Uterus (tissue), 4 donors: ENCODE data around the gene TMEM72. TPM values are rescaled to one million over a fixed set of nuclear protein-coding genes. Genes with fewer than 3 reads are reported as not detected.

Source experiments
- DNase-seq, 2 donors: peaks; one replicate each; pipeline ENCODE4 v3.0.0-alpha.2; 2019 to 2020
- H3K27ac ChIP-seq, 2 donors: fragments of 200-600 bp; sonication (generic); 1 replicate in 1 of 2; 2 replicates in 1 of 2; pipeline ENCODE4 v1.5.1; 2016 to 2018
- H3K27me3 ChIP-seq, 2 donors: fragments of 200-600 bp; sonication (generic); one replicate each; pipeline ENCODE4 v1.5.1; 2018 to 2019; ENCODE audit warnings: control low read depth in 1 of 2
- H3K36me3 ChIP-seq, 2 donors: fragments of 200-600 bp; sonication (generic); one replicate each; pipeline ENCODE4 v1.5.1; 2019; ENCODE audit warnings: control low read depth in 1 of 2
- H3K4me1 ChIP-seq, 2 donors: fragments of 200-600 bp; sonication (generic); one replicate each; pipeline ENCODE4 v1.5.1; 2018 to 2019; ENCODE audit warnings: control low read depth in 1 of 2
- H3K4me3 ChIP-seq, 2 donors: fragments of 200-600 bp; sonication (generic); 1 replicate in 1 of 2; 2 replicates in 1 of 2; pipeline ENCODE4 v1.5.1; 2018 to 2019; ENCODE audit warnings: mild to moderate bottlenecking in 1 of 2
- H3K9me3 ChIP-seq, 2 donors: fragments of 200-600 bp; sonication (generic); one replicate each; pipeline ENCODE4 v1.5.1; 2019; ENCODE audit warnings: control low read depth in 1 of 2
- POLR2A ChIP-seq, 2 donors: fragments of 450-650 bp; IDR thresholded peaks; one replicate each; pipeline ENCODE4 v1.6.1; 2016; ENCODE audit warnings: antibody characterized with exemption in 2 of 2, mild to moderate bottlenecking in 1 of 2, moderate library complexity in 1 of 2
- intact Hi-C: fragments of 100-400 bp; cut with DNase I; formaldehyde crosslinking; loops from one replicate; pipeline ENCODE4 v1.15.1; 2023; ENCODE audit warnings: low total_unique reads
- total RNA-seq, 4 donors: library from RNA; depleted of rRNA in 3 of 4; stranded (reverse); fragments of >200 nt in 3 of 4; gene quantifications; one replicate each; pipeline versions ENCODE4 v1.1.0 to v1.2.4, GENCODE V29; 2014 to 2023
- TF ChIP-seq, protein P1 (sequence below), 4 experiments: fragments of 200-600 bp in 2 of 4; fragments of 450-650 bp in 2 of 4; sonication (generic) in 2 of 4; IDR thresholded peaks; one replicate each; pipeline ENCODE4 v1.5.1; 2016 to 2019; ENCODE audit warnings: antibody characterized with exemption in 4 of 4, mild to moderate bottlenecking in 2 of 4, moderate library complexity in 1 of 4
- donor health status: DM: yes; HTN: yes; CAD: no.

Gene TMEM72
- total RNA-seq, 4 donors from 2014 or later = 0.69 TPM; not detected in 3

DNA sequence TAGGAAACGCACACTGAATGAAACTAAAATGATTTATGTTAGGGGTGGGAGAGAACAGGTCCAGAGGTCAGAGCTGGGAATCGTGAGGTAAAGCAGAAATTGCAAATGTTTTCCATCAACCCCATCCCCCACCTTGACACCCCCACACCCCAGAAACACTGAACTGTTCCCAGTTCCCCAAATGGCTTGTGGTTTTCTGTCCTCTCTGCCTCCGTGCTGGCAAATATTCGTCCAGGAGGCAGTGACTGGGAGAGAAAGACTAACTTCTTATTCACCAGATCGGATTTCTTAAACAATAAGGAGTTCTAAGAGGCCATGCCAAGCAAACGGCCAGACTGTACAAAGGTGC, 47.7 kb downstream of the TMEM72 start:
- TF ChIP-seq POLR2A (IDR thresholded peaks at IDR 0.05) = no peak
- intact Hi-C loops = no loop called here

DNA sequence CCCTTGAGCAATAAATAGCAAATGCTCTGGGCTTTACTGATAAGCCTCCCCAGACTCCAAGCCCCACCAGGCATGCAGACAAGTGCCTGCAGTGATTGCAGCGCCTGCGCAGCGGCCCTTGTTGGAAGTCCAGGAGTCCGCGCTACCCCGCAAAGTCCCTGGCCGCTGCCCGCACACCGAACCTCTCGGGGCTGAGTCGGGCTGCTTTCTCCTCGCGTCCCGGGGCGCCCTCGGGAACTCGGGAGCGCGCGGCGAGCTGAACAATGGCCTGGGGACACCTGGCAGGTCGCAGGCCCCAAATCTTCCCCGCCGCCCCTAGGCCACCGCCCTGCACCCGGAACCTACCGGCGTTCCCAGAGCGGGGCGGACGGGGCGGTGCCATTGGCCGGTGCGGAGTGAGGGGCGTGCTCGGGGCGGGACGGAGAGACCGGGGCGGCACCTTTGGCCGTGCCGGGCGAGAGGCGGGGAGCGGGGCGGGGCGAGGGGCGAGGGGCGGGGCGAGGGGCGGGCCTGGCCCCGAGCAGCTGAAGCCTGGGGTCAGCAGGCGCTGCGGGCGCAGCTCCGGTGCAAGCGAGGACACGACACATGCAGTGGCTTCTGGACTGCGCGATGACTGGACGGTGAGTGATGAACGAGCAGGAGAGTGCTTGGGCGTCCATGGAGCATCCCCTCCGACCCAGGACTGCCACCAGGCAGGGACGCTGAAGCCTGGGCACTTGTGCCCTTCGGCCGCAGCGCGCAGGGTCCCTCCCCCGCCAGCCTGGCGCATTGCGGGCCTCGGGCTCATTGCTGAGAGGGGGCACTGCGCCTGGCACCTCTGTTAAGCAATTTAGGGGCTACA, 48.3 kb downstream of the TMEM72 start, which contains the start of gene RASSF4:
Gene RASSF4 (plus strand): TSS at position 556 of the 841 bp plus-strand sequence. CDS start 10,401 bp downstream, outside the sequence.
- peak; percentile 53 to 85 for TF ChIP-seq POLR2A (IDR thresholded peaks at IDR 0.05)
- TF ChIP-seq, protein P1, sequence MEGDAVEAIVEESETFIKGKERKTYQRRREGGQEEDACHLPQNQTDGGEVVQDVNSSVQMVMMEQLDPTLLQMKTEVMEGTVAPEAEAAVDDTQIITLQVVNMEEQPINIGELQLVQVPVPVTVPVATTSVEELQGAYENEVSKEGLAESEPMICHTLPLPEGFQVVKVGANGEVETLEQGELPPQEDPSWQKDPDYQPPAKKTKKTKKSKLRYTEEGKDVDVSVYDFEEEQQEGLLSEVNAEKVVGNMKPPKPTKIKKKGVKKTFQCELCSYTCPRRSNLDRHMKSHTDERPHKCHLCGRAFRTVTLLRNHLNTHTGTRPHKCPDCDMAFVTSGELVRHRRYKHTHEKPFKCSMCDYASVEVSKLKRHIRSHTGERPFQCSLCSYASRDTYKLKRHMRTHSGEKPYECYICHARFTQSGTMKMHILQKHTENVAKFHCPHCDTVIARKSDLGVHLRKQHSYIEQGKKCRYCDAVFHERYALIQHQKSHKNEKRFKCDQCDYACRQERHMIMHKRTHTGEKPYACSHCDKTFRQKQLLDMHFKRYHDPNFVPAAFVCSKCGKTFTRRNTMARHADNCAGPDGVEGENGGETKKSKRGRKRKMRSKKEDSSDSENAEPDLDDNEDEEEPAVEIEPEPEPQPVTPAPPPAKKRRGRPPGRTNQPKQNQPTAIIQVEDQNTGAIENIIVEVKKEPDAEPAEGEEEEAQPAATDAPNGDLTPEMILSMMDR (IDR thresholded peaks at IDR 0.05) = peak in 1 of 4 experiments; percentile 32
- H3K27me3 ChIP-seq = no peaks in the 10 kb centered on the region
- H3K4me3 ChIP-seq = peak within 1 kb of the TSS; percentile 61 to 71
- intact Hi-C loops = no loop called here
- H3K9me3 ChIP-seq = no peaks in the 10 kb centered on the region
- peaks cover 0 to 8% of the 10 kb centered on the region in 2 donors for H3K4me1 ChIP-seq
- DNase-seq = peak; percentile 91 to 92
- no peaks in the 10 kb centered on the region for H3K36me3 ChIP-seq
- peak within 1 kb of the TSS; percentile 75 to 86 for H3K27ac ChIP-seq

More for the DNA sequence above, 47.7 kb downstream of the TMEM72 start:
- Histone ChIP-seq H3K4me1 (peaks cover 0 to 8% of the 10 kb centered on the region in 2 donors), H3K4me3 (peak overlapping the region; percentile 61 to 71), H3K9me3 (no peaks in the 10 kb centered on the region), H3K36me3 (no peaks in the 10 kb centered on the region), H3K27ac (peak overlapping the region; percentile 75 to 86), H3K27me3 (no peaks in the 10 kb centered on the region)
- no peak for DNase-seq

DNA sequence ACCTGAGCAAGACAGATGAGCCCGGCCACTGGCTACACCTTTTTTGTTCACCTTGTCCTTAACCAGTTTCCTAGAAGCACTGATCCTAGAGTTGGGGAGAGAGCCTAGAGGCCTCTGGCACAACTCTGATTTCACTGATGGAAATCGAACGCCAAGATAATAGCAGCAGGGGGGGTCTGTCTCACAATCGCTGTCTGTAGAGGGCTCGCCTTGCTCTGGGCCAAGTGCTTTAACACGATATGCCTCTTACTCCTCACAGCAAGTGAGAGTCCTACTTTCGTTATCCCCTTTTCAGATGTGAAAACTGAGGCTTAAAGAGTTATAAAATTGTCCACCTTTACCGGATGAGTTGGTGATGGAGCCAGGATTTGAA, 48.9 kb downstream of the TMEM72 start:
- H3K9me3 ChIP-seq = no peaks in the 10 kb centered on the region

DNA sequence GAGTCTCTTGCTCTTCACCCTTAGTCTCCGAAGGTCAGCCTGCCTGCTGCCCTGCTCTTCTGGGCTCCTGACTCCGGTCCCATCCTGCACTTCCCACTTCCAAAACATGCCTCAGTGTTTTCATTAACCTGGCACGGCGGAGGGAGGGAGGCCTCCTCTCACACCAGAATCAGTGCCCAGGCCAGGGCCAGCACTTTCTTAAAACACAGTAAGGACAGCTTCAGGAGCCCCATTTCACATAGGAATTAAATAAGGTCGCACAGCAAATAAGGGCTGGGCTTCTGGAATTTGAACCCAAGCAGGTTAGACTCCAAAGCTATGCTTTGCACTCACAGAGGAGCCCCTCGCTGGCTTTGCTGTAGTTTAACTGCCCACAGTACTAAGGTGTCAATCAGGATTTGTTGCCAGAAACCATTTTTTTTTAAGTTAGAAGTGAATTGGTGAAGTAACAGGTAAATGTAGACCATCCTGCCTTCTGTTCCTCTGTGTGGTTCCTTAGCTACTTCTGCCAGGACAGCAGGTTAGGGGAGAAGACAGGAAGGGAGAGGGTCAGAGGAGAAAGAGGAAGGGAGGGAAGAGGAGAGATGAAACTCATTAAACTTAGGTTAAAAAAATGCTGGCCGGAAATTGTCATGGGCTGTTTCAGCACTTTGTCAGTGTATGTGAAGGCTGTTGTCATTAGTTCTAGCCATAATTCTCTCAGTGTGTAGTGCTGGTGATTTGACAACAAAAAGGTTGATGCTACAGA, 49.5 kb downstream of the TMEM72 start:
- intact Hi-C loops = no loop called here
- TF ChIP-seq, protein P1 (IDR thresholded peaks at IDR 0.05) = no peak
- TF ChIP-seq POLR2A (IDR thresholded peaks at IDR 0.05) = no peak
- no peak for DNase-seq

More for the DNA sequence above, 48.9 kb downstream of the TMEM72 start:
- intact Hi-C loops = no loop called here
- TF ChIP-seq, protein P1 (IDR thresholded peaks at IDR 0.05) = no peak
- TF ChIP-seq POLR2A (IDR thresholded peaks at IDR 0.05) = no peak
- DNase-seq = no peak
- Histone ChIP-seq H3K36me3 (no peaks in the 10 kb centered on the region), H3K4me3 (peak overlapping the region; percentile 35 to 71), H3K27me3 (no peaks in the 10 kb centered on the region), H3K27ac (peak overlapping the region; percentile 12 to 34), H3K4me1 (peaks cover 0 to 8% of the 10 kb centered on the region in 2 donors)

DNA sequence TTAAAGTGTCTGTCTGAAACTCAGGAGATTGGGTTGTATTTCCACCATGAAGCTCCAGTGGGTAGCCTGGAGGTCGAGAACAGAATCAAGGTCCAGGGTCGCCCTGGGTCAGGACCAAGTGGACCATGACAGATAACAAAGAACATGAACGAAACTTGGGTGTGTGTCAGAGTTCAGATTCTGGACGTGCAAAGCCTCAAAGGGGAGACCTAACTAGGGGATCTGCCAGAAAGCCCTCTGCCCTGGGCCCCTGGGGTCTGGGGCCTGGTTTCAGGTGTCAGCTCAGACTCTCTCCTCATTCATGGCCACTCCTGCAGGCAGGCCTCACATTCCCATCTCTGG, 50.1 kb downstream of the TMEM72 start:
- H3K27me3 ChIP-seq = no peaks in the 10 kb centered on the region
- H3K36me3 ChIP-seq = no peaks in the 10 kb centered on the region
- H3K4me1 ChIP-seq = peaks cover 0 to 8% of the 10 kb centered on the region in 2 donors
- DNase-seq = no peak
- no peak for TF ChIP-seq POLR2A (IDR thresholded peaks at IDR 0.05)
- TF ChIP-seq, protein P1 (IDR thresholded peaks at IDR 0.05) = no peak
- H3K9me3 ChIP-seq = no peaks in the 10 kb centered on the region
- no peak overlapping the region for H3K27ac ChIP-seq
- no peak overlapping the region for H3K4me3 ChIP-seq
- intact Hi-C loops = no loop called here

More for the DNA sequence above, 49.5 kb downstream of the TMEM72 start:
- no peaks in the 10 kb centered on the region for H3K27me3 ChIP-seq
- H3K4me1 ChIP-seq = peaks cover 0 to 8% of the 10 kb centered on the region in 2 donors
- H3K4me3 ChIP-seq = no peak overlapping the region
- no peaks in the 10 kb centered on the region for H3K36me3 ChIP-seq
- peak overlapping the region in 1 of 2 donors; percentile 34 for H3K27ac ChIP-seq
- no peaks in the 10 kb centered on the region for H3K9me3 ChIP-seq
